ENCODE data around the gene PON2.

- TF ChIP-seq NCOA5 (CRISPR knock-in tag; IDR thresholded peaks at IDR 0.05) (no peak), ZBTB49 (CRISPR knock-in tag; IDR thresholded peaks at IDR 0.05; ENCODE audit: borderline replicate concordance) (no peak), CBFB (CRISPR knock-in tag; IDR thresholded peaks at IDR 0.05) (no peak), CTCF (CRISPR knock-in tag; IDR thresholded peaks at IDR 0.05) (no peak), PRPF4 (IDR thresholded peaks at IDR 0.05; ENCODE audit: low read depth, low read length, poor library complexity, severe bottlenecking) (no peak), POLR2A (IDR thresholded peaks at IDR 0.05; ENCODE audit: insufficient read depth in 1 of 2, low read depth in 2 of 2, low read length in 2 of 2) (no peak), CAMTA2 (CRISPR knock-in tag; IDR thresholded peaks at IDR 0.05; ENCODE audit: borderline replicate concordance) (no peak), PHF20 (CRISPR knock-in tag; IDR thresholded peaks at IDR 0.05) (no peak), ZFP36 (IDR thresholded peaks at IDR 0.05; ENCODE audit: borderline replicate concordance, low read depth, low read length, partially characterized antibody) (no peak), ELF1 (CRISPR knock-in tag; IDR thresholded peaks at IDR 0.05) (no peak), NBN (conservative IDR thresholded peaks at IDR 0.05) (no peak), ATF2 (CRISPR knock-in tag; IDR thresholded peaks at IDR 0.05) (no peak), DZIP1 (CRISPR knock-in tag; IDR thresholded peaks at IDR 0.05) (no peak), HMGA1 (CRISPR knock-in tag; conservative IDR thresholded peaks at IDR 0.05) (no peak)
Observed at GRCh38 chr7:95368235-95368634, 66.6 kb downstream of the PON2 start.

Data from HepG2 (cell line).